HEK293 (cell line): ENCODE results near the gene DYNAP.

Experiments
- CTCF ChIA-PET: fragments of 350-600 bp; formaldehyde crosslinking; extraction: SDS; loops from one replicate; lab custom pipeline; 2021; ENCODE audit warnings: antibody characterized with exemption; lab: Yijun Ruan, JAX
- POLR2A ChIA-PET: fragments of 300-600 bp; formaldehyde crosslinking; extraction: SDS; loops from one replicate; lab custom pipeline; 2020; ENCODE audit warnings: antibody characterized with exemption, inconsistent platforms; lab: Yijun Ruan, JAX
- H3K27ac ChIP-seq: fragments of 200-500 bp; sonication (Bioruptor generic); 2 replicates; pipeline ENCODE4 v1.5.1; 2014; ENCODE audit warnings: low read depth, low read length, control low read depth, inconsistent platforms; ENCODE audit errors: extremely low read depth
- H3K36me3 ChIP-seq, 2 experiments: fragments of 200-500 bp in 1 of 2; sonication (Bioruptor generic) in 1 of 2; 1 replicate in 1 of 2; 2 replicates in 1 of 2; pipeline ENCODE4 v1.5.1; 2014 to 2017; ENCODE audit warnings: inconsistent platforms in 2 of 2, low read length in 2 of 2; ENCODE audit not compliant: control insufficient read depth in 2 of 2, insufficient read depth in 1 of 2
- H3K4me1 ChIP-seq: fragments of 200-500 bp; sonication (Bioruptor generic); 2 replicates; pipeline ENCODE4 v1.5.1; 2014; ENCODE audit warnings: mild to moderate bottlenecking, low read length, inconsistent platforms; ENCODE audit not compliant: control insufficient read depth, insufficient read depth
- H3K4me3 ChIP-seq: 2 replicates; pipeline ENCODE4 v1.5.1; 2011; ENCODE audit warnings: low read depth, mild to moderate bottlenecking, control low read depth, low read length, moderate library complexity
- H3K9me3 ChIP-seq: fragments of 200-500 bp; sonication (Bioruptor generic); 2 replicates; pipeline ENCODE4 v1.5.1; 2014; ENCODE audit warnings: low read depth, low read length, inconsistent platforms; ENCODE audit not compliant: control insufficient read depth, insufficient read depth
- ATF2 ChIP-seq: fragments of 450-650 bp; formaldehyde crosslinking; IDR thresholded peaks from 2 replicates; pipeline ENCODE4 v1.5.1; 2016; ENCODE audit warnings: missing biosample characterization, missing genetic modification characterization, low read depth
- BCL11B ChIP-seq: fragments of 450-650 bp; formaldehyde crosslinking; IDR thresholded peaks from 2 replicates; pipeline ENCODE4 v1.5.1; 2016; ENCODE audit warnings: low read depth, missing biosample characterization, missing genetic modification characterization
- SCRT1 ChIP-seq: fragments of 450-650 bp; formaldehyde crosslinking; IDR thresholded peaks from 2 replicates; pipeline ENCODE4 v1.5.1; 2016; ENCODE audit warnings: missing biosample characterization, missing genetic modification characterization, borderline replicate concordance
- ZBTB21 ChIP-seq: fragments of 450-650 bp; formaldehyde crosslinking; IDR thresholded peaks from 2 replicates; pipeline ENCODE4 v1.5.1; 2017; ENCODE audit warnings: missing biosample characterization, missing genetic modification characterization
- ZFP69B ChIP-seq: fragments of 450-650 bp; formaldehyde crosslinking; IDR thresholded peaks from 2 replicates; pipeline ENCODE4 v1.5.1; 2016; ENCODE audit warnings: missing biosample characterization, missing genetic modification characterization
- ZIC2 ChIP-seq: fragments of 450-650 bp; formaldehyde crosslinking; IDR thresholded peaks from 2 replicates; pipeline ENCODE4 v1.5.1; 2016; ENCODE audit warnings: missing biosample characterization, missing genetic modification characterization
- ZNF114 ChIP-seq: fragments of 450-650 bp; formaldehyde crosslinking; IDR thresholded peaks from 2 replicates; pipeline ENCODE4 v1.5.0; 2017; ENCODE audit warnings: missing biosample characterization, missing genetic modification characterization
- ZNF148 ChIP-seq: fragments of 450-650 bp; formaldehyde crosslinking; IDR thresholded peaks from 2 replicates; pipeline ENCODE4 v1.5.0; 2017; ENCODE audit warnings: missing biosample characterization, missing genetic modification characterization, borderline replicate concordance
- ZNF214 ChIP-seq: fragments of 450-650 bp; formaldehyde crosslinking; IDR thresholded peaks from 2 replicates; pipeline ENCODE4 v1.5.1; 2017; ENCODE audit warnings: missing biosample characterization, mild to moderate bottlenecking, missing genetic modification characterization, borderline replicate concordance
- ZNF223 ChIP-seq: fragments of 450-650 bp; formaldehyde crosslinking; IDR thresholded peaks from 2 replicates; pipeline ENCODE4 v1.5.1; 2016; ENCODE audit warnings: missing biosample characterization, missing genetic modification characterization
- ZNF341 ChIP-seq: fragments of 450-650 bp; formaldehyde crosslinking; IDR thresholded peaks from 2 replicates; pipeline ENCODE4; 2016; ENCODE audit warnings: low read depth, missing biosample characterization, missing genetic modification characterization
- ZNF404 ChIP-seq: fragments of 450-650 bp; formaldehyde crosslinking; IDR thresholded peaks from 2 replicates; pipeline ENCODE4 v1.5.1; 2017; ENCODE audit warnings: missing biosample characterization, missing genetic modification characterization
- ZNF433 ChIP-seq: fragments of 450-650 bp; formaldehyde crosslinking; IDR thresholded peaks from 2 replicates; pipeline ENCODE4 v1.5.1; 2016; ENCODE audit warnings: missing biosample characterization, missing genetic modification characterization, low read depth
- ZNF580 ChIP-seq: fragments of 450-650 bp; formaldehyde crosslinking; IDR thresholded peaks from 2 replicates; pipeline ENCODE4 v1.5.1; 2016; ENCODE audit warnings: missing biosample characterization, missing genetic modification characterization
- ZNF626 ChIP-seq: fragments of 450-650 bp; sonication (Bioruptor Pico); formaldehyde crosslinking; IDR thresholded peaks from 2 replicates; pipeline ENCODE4 v1.5.1; 2018; ENCODE audit warnings: missing biosample characterization, missing genetic modification characterization, inconsistent platforms
- ZNF768 ChIP-seq: fragments of 450-650 bp; formaldehyde crosslinking; IDR thresholded peaks from 2 replicates; pipeline ENCODE4 v1.5.1; 2018; ENCODE audit warnings: missing biosample characterization, mild to moderate bottlenecking, missing genetic modification characterization
- ZNF776 ChIP-seq: fragments of 450-650 bp; formaldehyde crosslinking; IDR thresholded peaks from 2 replicates; pipeline ENCODE4 v1.5.0; 2017; ENCODE audit warnings: missing biosample characterization, missing genetic modification characterization, borderline replicate concordance
- ZNF777 ChIP-seq: fragments of 450-650 bp; formaldehyde crosslinking; IDR thresholded peaks from 2 replicates; pipeline ENCODE4 v1.5.1; 2017; ENCODE audit warnings: missing biosample characterization, missing genetic modification characterization, borderline replicate concordance
- ZNF837 ChIP-seq: fragments of 450-650 bp; formaldehyde crosslinking; IDR thresholded peaks from 2 replicates; pipeline ENCODE4 v1.5.1; 2016; ENCODE audit warnings: missing biosample characterization, missing genetic modification characterization
- ZSCAN4 ChIP-seq: fragments of 450-650 bp; formaldehyde crosslinking; IDR thresholded peaks from 2 replicates; pipeline ENCODE4 v1.5.1; 2017; ENCODE audit warnings: missing biosample characterization, missing genetic modification characterization

Gene DYNAP

GRCh38 chr18:54555996-54556395 lies 35.0 kb upstream of the DYNAP start:
- TF ChIP-seq ZNF114 (tag by site-specific recombination) (no peak), ATF2 (tag by site-specific recombination) (no peak), SCRT1 (tag by site-specific recombination) (no peak), ZNF433 (no peak), ZNF341 (tag by site-specific recombination) (no peak), ZNF776 (no peak), ZNF214 (tag by site-specific recombination) (no peak), ZNF148 (tag by site-specific recombination) (no peak), ZNF580 (no peak), ZBTB21 (tag by site-specific recombination) (no peak), ZNF777 (no peak), ZFP69B (tag by site-specific recombination) (no peak), BCL11B (tag by site-specific recombination) (no peak), ZNF768 (tag by site-specific recombination) (no peak), ZIC2 (tag by site-specific recombination) (no peak), ZNF223 (no peak)
- ChIA-PET CTCF (interaction anchor here (0.6 to 2.9 kb wide), 2 partner anchors 115 to 119 kb away, joined by 3 to 10 read pairs; no protein-coding TSS in a partner anchor), POLR2A (no interaction called here)

GRCh38 chr18:54557958-54558357 lies 33.1 kb upstream of the DYNAP start:
- Histone ChIP-seq H3K36me3 (no peaks in the 10 kb centered on the region), H3K4me3 (no peak overlapping the region), H3K4me1 (no peaks in the 10 kb centered on the region), H3K9me3 (no peaks in the 10 kb centered on the region), H3K27ac (no peak overlapping the region)
- TF ChIP-seq ZNF404 (tag by site-specific recombination) (no peak), ZNF626 (tag by site-specific recombination) (no peak), ZIC2 (tag by site-specific recombination) (no peak), ZNF837 (tag by site-specific recombination) (no peak), ZSCAN4 (tag by site-specific recombination) (no peak)
- ChIA-PET CTCF (interaction anchor here (0.8 to 3.0 kb wide), 6 partner anchors 10 to 425 kb away, joined by 3 to 12 read pairs (median 4); no protein-coding TSS in a partner anchor), POLR2A (no interaction called here)

More at GRCh38 chr18:54555996-54556395, 35.0 kb upstream of the DYNAP start:
- Histone ChIP-seq H3K36me3 (no peaks in the 10 kb centered on the region), H3K27ac (no peak overlapping the region), H3K4me3 (no peak overlapping the region), H3K9me3 (no peaks in the 10 kb centered on the region), H3K4me1 (no peaks in the 10 kb centered on the region)
